ENCODE measurements around the gene PRKD3.

- TF ChIP-seq, protein P1, sequence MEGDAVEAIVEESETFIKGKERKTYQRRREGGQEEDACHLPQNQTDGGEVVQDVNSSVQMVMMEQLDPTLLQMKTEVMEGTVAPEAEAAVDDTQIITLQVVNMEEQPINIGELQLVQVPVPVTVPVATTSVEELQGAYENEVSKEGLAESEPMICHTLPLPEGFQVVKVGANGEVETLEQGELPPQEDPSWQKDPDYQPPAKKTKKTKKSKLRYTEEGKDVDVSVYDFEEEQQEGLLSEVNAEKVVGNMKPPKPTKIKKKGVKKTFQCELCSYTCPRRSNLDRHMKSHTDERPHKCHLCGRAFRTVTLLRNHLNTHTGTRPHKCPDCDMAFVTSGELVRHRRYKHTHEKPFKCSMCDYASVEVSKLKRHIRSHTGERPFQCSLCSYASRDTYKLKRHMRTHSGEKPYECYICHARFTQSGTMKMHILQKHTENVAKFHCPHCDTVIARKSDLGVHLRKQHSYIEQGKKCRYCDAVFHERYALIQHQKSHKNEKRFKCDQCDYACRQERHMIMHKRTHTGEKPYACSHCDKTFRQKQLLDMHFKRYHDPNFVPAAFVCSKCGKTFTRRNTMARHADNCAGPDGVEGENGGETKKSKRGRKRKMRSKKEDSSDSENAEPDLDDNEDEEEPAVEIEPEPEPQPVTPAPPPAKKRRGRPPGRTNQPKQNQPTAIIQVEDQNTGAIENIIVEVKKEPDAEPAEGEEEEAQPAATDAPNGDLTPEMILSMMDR (IDR thresholded peaks at IDR 0.05): no peak
- TF ChIP-seq EZH2 (IDR thresholded peaks at IDR 0.05; ENCODE audit: borderline replicate concordance, insufficient read depth, low read depth, low read length, poor library complexity, severe bottlenecking): no peak
Observed at GRCh38 chr2:37324786-37325624, at the start of gene PRKD3.

Measured in B cell (primary cell).